Activated CD4-positive, alpha-beta T cell treated with anti-CD3 and anti-CD28 coated beads for 36 hours (primary cell): ENCODE measurements around the gene FNIP1. TPM values are rescaled to one million over a fixed set of nuclear protein-coding genes. Genes with fewer than 3 reads are reported as not detected.

Source experiments
- ATAC-seq: fragments of 200-7000 bp; cut with Tn5 transposase; one replicate; pipeline ENCODE4 v1.10.0; 2021; ENCODE audit warnings: mild to moderate bottlenecking, moderate library complexity
- CTCF ChIA-PET: fragments of 350-600 bp; sonication (Branson Sonifier 250); formaldehyde crosslinking; loops from one replicate; lab custom pipeline; 2021; ENCODE audit warnings: antibody characterized with exemption; lab: Charles Lee
- POLR2A ChIA-PET: fragments of 350-600 bp; sonication (Branson Sonifier 250); formaldehyde crosslinking; loops from one replicate; lab custom pipeline; 2021; ENCODE audit warnings: antibody characterized with exemption, inconsistent platforms; lab: Charles Lee
- DNase-seq: peaks from one replicate; pipeline ENCODE4 v3.0.0-alpha.2; 2020
- H3K27ac Mint-ChIP-seq: one replicate; pipeline ENCODE4 v1.8.0; 2021; ENCODE audit warnings: mixed read lengths
- H3K27me3 Mint-ChIP-seq: one replicate; pipeline ENCODE4 v1.8.0; 2021; ENCODE audit warnings: mixed read lengths
- H3K36me3 Mint-ChIP-seq: one replicate; pipeline ENCODE4 v1.8.0; 2021; ENCODE audit warnings: low read depth, mixed read lengths
- H3K4me1 Mint-ChIP-seq: one replicate; pipeline ENCODE4 v1.8.0; 2021; ENCODE audit warnings: mixed read lengths
- H3K4me3 Mint-ChIP-seq: one replicate; pipeline ENCODE4 v1.8.0; 2021; ENCODE audit warnings: mild to moderate bottlenecking, moderate library complexity, mixed read lengths
- H3K9me3 Mint-ChIP-seq: one replicate; pipeline ENCODE4 v1.8.0; 2021; ENCODE audit warnings: low read depth, mixed read lengths
- intact Hi-C, 2 experiments: fragments of 100-400 bp; cut with DNase I in 1 of 2; cut with micrococcal nuclease in 1 of 2; formaldehyde crosslinking; loops; one replicate each; pipeline versions ENCODE4 v1.14.2 to v1.15.1; 2022 to 2024; cut with DNase I, micrococcal nuclease
- total RNA-seq, 2 experiments: library from RNA; stranded (reverse); gene quantifications; one replicate each; pipeline ENCODE4 v1.2.3, GENCODE V29; 2021

Gene FNIP1
- total RNA-seq, 2 experiments from 2014 or later = 14.2 to 16.3 TPM

- Mint-ChIP-seq H3K27me3 (no peaks in the 10 kb centered on the region), H3K4me1 (no peaks in the 10 kb centered on the region), H3K27ac (no peak overlapping the region), H3K36me3 (peaks cover 48% of the 10 kb centered on the region), H3K4me3 (no peak overlapping the region), H3K9me3 (peaks cover 16% of the 10 kb centered on the region)
- intact Hi-C loops = no loop called here
- ChIA-PET POLR2A (no interaction called here), CTCF (no interaction called here)
- no peak for DNase-seq
- no peak for ATAC-seq
Measured at GRCh38 chr5:131659290-131659689, 137.5 kb downstream of the FNIP1 start.

- H3K9me3 Mint-ChIP-seq = peaks cover 2% of the 10 kb centered on the region
- intact Hi-C loops = no loop called here
- H3K27ac Mint-ChIP-seq = no peak overlapping the region
- DNase-seq = no peak
- H3K4me3 Mint-ChIP-seq = no peak overlapping the region
- no peaks in the 10 kb centered on the region for H3K27me3 Mint-ChIP-seq
- POLR2A ChIA-PET = no interaction called here
- H3K36me3 Mint-ChIP-seq = peaks cover 35% of the 10 kb centered on the region
- ATAC-seq = no peak
- CTCF ChIA-PET = interaction anchor here (1.2 kb wide), 1 partner anchor 14 kb away, joined by 3 read pairs; no protein-coding TSS in a partner anchor
- H3K4me1 Mint-ChIP-seq = no peaks in the 10 kb centered on the region
Measured at GRCh38 chr5:131654776-131655175, 142.0 kb downstream of the FNIP1 start.

- ATAC-seq (no peak), DNase-seq (no peak)
- Mint-ChIP-seq H3K9me3 (no peaks in the 10 kb centered on the region), H3K4me1 (no peaks in the 10 kb centered on the region), H3K27me3 (no peaks in the 10 kb centered on the region), H3K27ac (no peak overlapping the region), H3K4me3 (no peak overlapping the region), H3K36me3 (peaks cover 32% of the 10 kb centered on the region)
- intact Hi-C loops = no loop called here
- CTCF ChIA-PET = interaction anchor here (1.2 kb wide), 1 partner anchor 14 kb away, joined by 3 read pairs; no protein-coding TSS in a partner anchor
- POLR2A ChIA-PET = no interaction called here
Measured at GRCh38 chr5:131654309-131654708, 142.5 kb downstream of the FNIP1 start.

- H3K27me3 Mint-ChIP-seq = no peaks in the 10 kb centered on the region
- ChIA-PET CTCF (no interaction called here), POLR2A (no interaction called here)
- intact Hi-C loops = no loop called here
- peaks cover 35% of the 10 kb centered on the region for H3K36me3 Mint-ChIP-seq
- no peak overlapping the region for H3K4me3 Mint-ChIP-seq
- no peaks in the 10 kb centered on the region for H3K9me3 Mint-ChIP-seq
- DNase-seq (no peak), ATAC-seq (no peak)
- H3K4me1 Mint-ChIP-seq = no peaks in the 10 kb centered on the region
- H3K27ac Mint-ChIP-seq = no peak overlapping the region
Measured at GRCh38 chr5:131649161-131649560, 147.7 kb downstream of the FNIP1 start.

- Mint-ChIP-seq H3K36me3 (peaks cover 39% of the 10 kb centered on the region), H3K27me3 (no peaks in the 10 kb centered on the region), H3K9me3 (no peaks in the 10 kb centered on the region), H3K4me1 (no peaks in the 10 kb centered on the region), H3K27ac (no peak overlapping the region), H3K4me3 (no peak overlapping the region)
- CTCF ChIA-PET = interaction anchor here (0.5 to 1.1 kb wide), 4 partner anchors 9 to 58 kb away, joined by 3 to 4 read pairs (median 3); no protein-coding TSS in a partner anchor
- intact Hi-C loops = no loop called here
- no peak for ATAC-seq
- no peak for DNase-seq
- POLR2A ChIA-PET = no interaction called here
Measured at GRCh38 chr5:131647048-131647769, 149.6 kb downstream of the FNIP1 start.

GRCh38 chr5:131644822-131645221, 152.0 kb downstream of the FNIP1 start:
- peaks cover 22% of the 10 kb centered on the region for H3K36me3 Mint-ChIP-seq
- no peak for ATAC-seq
- no peak overlapping the region for H3K27ac Mint-ChIP-seq
- H3K9me3 Mint-ChIP-seq = no peaks in the 10 kb centered on the region
- DNase-seq = no peak
- H3K4me3 Mint-ChIP-seq = no peak overlapping the region
- H3K4me1 Mint-ChIP-seq = peaks cover 15% of the 10 kb centered on the region
- intact Hi-C loops = no loop called here
- CTCF ChIA-PET = interaction anchor here (1.0 to 1.2 kb wide), 2 partner anchors 12 to 56 kb away, joined by 3 to 6 read pairs; no protein-coding TSS in a partner anchor
- H3K27me3 Mint-ChIP-seq = no peaks in the 10 kb centered on the region
- POLR2A ChIA-PET = no interaction called here

- ChIA-PET POLR2A (no interaction called here), CTCF (interaction anchor here (1.2 kb wide), 1 partner anchor 12 kb away, joined by 3 read pairs; no protein-coding TSS in a partner anchor)
- Mint-ChIP-seq H3K4me3 (no peak overlapping the region), H3K9me3 (no peaks in the 10 kb centered on the region), H3K27me3 (no peaks in the 10 kb centered on the region), H3K36me3 (peaks cover 20% of the 10 kb centered on the region), H3K27ac (no peak overlapping the region), H3K4me1 (peaks cover 19% of the 10 kb centered on the region)
- DNase-seq (no peak), ATAC-seq (no peak)
- intact Hi-C loops = no loop called here
Measured at GRCh38 chr5:131644370-131644769, 152.4 kb downstream of the FNIP1 start.

GRCh38 chr5:131641494-131641893, 155.3 kb downstream of the FNIP1 start:
- Mint-ChIP-seq H3K27ac (peak overlapping the region; percentile 13), H3K9me3 (no peaks in the 10 kb centered on the region), H3K36me3 (peaks cover 14% of the 10 kb centered on the region), H3K4me3 (no peak overlapping the region), H3K4me1 (peaks cover 25% of the 10 kb centered on the region), H3K27me3 (no peaks in the 10 kb centered on the region)
- intact Hi-C loops = no loop called here
- no peak for ATAC-seq
- no peak for DNase-seq
- ChIA-PET CTCF (interaction anchor here (1.1 kb wide), 1 partner anchor 49 kb away, joined by 4 read pairs; no protein-coding TSS in a partner anchor), POLR2A (no interaction called here)

GRCh38 chr5:131640043-131640856, 156.6 kb downstream of the FNIP1 start:
- peak overlapping the region; percentile 88 for H3K27ac Mint-ChIP-seq
- no peaks in the 10 kb centered on the region for H3K9me3 Mint-ChIP-seq
- CTCF ChIA-PET = interaction anchor here (0.5 to 2.0 kb wide), 10 partner anchors 14 to 966 kb away, joined by 3 to 17 read pairs (median 4); no protein-coding TSS in a partner anchor
- H3K4me1 Mint-ChIP-seq = peaks cover 28% of the 10 kb centered on the region
- peaks cover 13% of the 10 kb centered on the region for H3K36me3 Mint-ChIP-seq
- peak; percentile 85 for DNase-seq
- no peaks in the 10 kb centered on the region for H3K27me3 Mint-ChIP-seq
- peak; percentile 97 for ATAC-seq
- peak overlapping the region; percentile 24 for H3K4me3 Mint-ChIP-seq
- POLR2A ChIA-PET = interaction anchor here (0.6 to 2.0 kb wide), 4 partner anchors 10 to 1209 kb away, joined by 3 to 7 read pairs (median 5); partner anchors contain the start of gene ACSL6
- intact Hi-C loops = loop anchor here in 1 of 2 experiments (1.0 kb wide), 1 partner anchor 156 kb away; no protein-coding TSS in a partner anchor

GRCh38 chr5:131639148-131639547, 157.7 kb downstream of the FNIP1 start:
- ChIA-PET CTCF (interaction anchor here (2.0 kb wide), 1 partner anchor 50 kb away, joined by 17 read pairs; no protein-coding TSS in a partner anchor), POLR2A (interaction anchor here (2.0 kb wide), 1 partner anchor 9 kb away, joined by 7 read pairs; no protein-coding TSS in a partner anchor)
- H3K9me3 Mint-ChIP-seq = no peaks in the 10 kb centered on the region
- intact Hi-C loops = loop anchor here in 1 of 2 experiments (5.0 to 10.0 kb wide), 5 partner anchors 367 to 1326 kb away; partner anchors contain the start of genes AFF4, GDF9, SLC22A4 and UQCRQ
- peak overlapping the region; percentile 88 for H3K27ac Mint-ChIP-seq
- H3K27me3 Mint-ChIP-seq = no peaks in the 10 kb centered on the region
- peaks cover 8% of the 10 kb centered on the region for H3K36me3 Mint-ChIP-seq
- H3K4me1 Mint-ChIP-seq = peaks cover 29% of the 10 kb centered on the region
- DNase-seq = no peak
- H3K4me3 Mint-ChIP-seq = no peak overlapping the region
- no peak for ATAC-seq

GRCh38 chr5:131637694-131638093, 159.1 kb downstream of the FNIP1 start:
- Mint-ChIP-seq H3K4me3 (no peak overlapping the region), H3K27ac (no peak overlapping the region), H3K27me3 (no peaks in the 10 kb centered on the region), H3K36me3 (peaks cover 6% of the 10 kb centered on the region), H3K4me1 (peaks cover 33% of the 10 kb centered on the region), H3K9me3 (no peaks in the 10 kb centered on the region)
- ChIA-PET POLR2A (no interaction called here), CTCF (no interaction called here)
- intact Hi-C loops = loop anchor here in 1 of 2 experiments (5.0 to 10.0 kb wide), 5 partner anchors 365 to 1327 kb away; partner anchors contain the start of genes AFF4, GDF9, SLC22A4 and UQCRQ
- ATAC-seq (no peak), DNase-seq (no peak)
